ENCODE data around the gene ZFHX3. TPM values are rescaled to one million over a fixed set of nuclear protein-coding genes. Genes with fewer than 3 reads are reported as not detected.

The ZFHX3 gene
- total and polyA plus RNA-seq, 2 experiments from 2014 or later, result 2.8 to 3.9 TPM

GRCh38 chr16:72926177-72927070, 121.5 kb downstream of the ZFHX3 start:
- no peak overlapping the region for H3K27ac ChIP-seq
- no peaks in the 10 kb centered on the region for H3K9me2 ChIP-seq (ENCODE audit: insufficient read depth)
- H3K9ac ChIP-seq, result no peak overlapping the region
- in situ Hi-C loops (cut with MboI), result no loop called here
- H3K9me3 ChIP-seq (ENCODE audit: low read depth), result no peaks in the 10 kb centered on the region
- WGBS, 2 experiments (ENCODE audit: low coverage in 1 of 2, low lambda C conversion rate in 2 of 2, missing lambda C conversion rate in 2 of 2), result 97% methylated on average over 12 of the region's 12 CpGs
- H3K4me1 ChIP-seq (ENCODE audit: insufficient read depth), result peaks cover 16% of the 10 kb centered on the region
- H3K4me3 ChIP-seq, result no peak overlapping the region
- peaks cover 9% of the 10 kb centered on the region; the same call in 1 of the 2 replicates for H4K20me1 ChIP-seq (ENCODE audit: insufficient read depth)
- H3K4me2 ChIP-seq (ENCODE audit: unreplicated experiment), result no peak overlapping the region
- H3F3A ChIP-seq (ENCODE audit: insufficient read depth), result peaks cover 10% of the 10 kb centered on the region
- no peak for DNase-seq
- no peaks in the 10 kb centered on the region for H3K27me3 ChIP-seq (replicated peaks; ENCODE audit: insufficient read depth)
- no peak for TF ChIP-seq EZH2phosphoT487 (IDR thresholded peaks at IDR 0.05; ENCODE audit: insufficient read depth, low read depth)
- no peak for TF ChIP-seq EZH2 (IDR thresholded peaks at IDR 0.05; ENCODE audit: insufficient read depth, poor library complexity, severe bottlenecking)
- H3K36me3 ChIP-seq (ENCODE audit: low read depth), result no peaks in the 10 kb centered on the region
- peaks cover 77% of the 10 kb centered on the region for H3K79me2 ChIP-seq (ENCODE audit: insufficient read depth)
- H2AFZ ChIP-seq, result no peak overlapping the region

DNA sequence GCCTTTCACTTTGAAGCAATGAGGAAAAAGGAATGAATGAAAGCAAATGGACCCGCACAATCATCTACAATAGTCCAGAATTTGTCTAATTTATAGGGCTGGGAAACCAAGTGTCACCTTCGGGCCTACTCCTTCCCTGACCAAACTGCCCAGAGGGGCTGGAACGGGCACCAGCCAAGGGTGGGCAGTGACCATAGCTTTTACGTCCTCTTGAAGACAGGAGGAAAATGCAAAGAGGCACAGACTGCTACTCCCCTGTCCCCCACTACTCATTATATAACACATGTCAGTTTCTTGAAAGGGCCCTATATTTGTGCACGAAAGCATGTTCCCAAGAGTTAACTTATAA, 122.3 kb downstream of the ZFHX3 start:
- Histone ChIP-seq H3F3A (ENCODE audit: insufficient read depth) (peaks cover 5% of the 10 kb centered on the region), H3K27ac (no peak overlapping the region), H3K9me2 (ENCODE audit: insufficient read depth) (no peaks in the 10 kb centered on the region), H3K9ac (no peak overlapping the region), H3K9me3 (ENCODE audit: low read depth) (no peaks in the 10 kb centered on the region), H3K4me3 (no peak overlapping the region), H3K36me3 (ENCODE audit: low read depth) (no peaks in the 10 kb centered on the region), H3K4me1 (ENCODE audit: insufficient read depth) (peaks cover 9% of the 10 kb centered on the region), H3K4me2 (ENCODE audit: unreplicated experiment) (no peak overlapping the region), H3K27me3 (replicated peaks; ENCODE audit: insufficient read depth) (no peaks in the 10 kb centered on the region), H3K79me2 (ENCODE audit: insufficient read depth) (peaks cover 85% of the 10 kb centered on the region), H2AFZ (no peak overlapping the region), H4K20me1 (ENCODE audit: insufficient read depth) (peaks cover 6% of the 10 kb centered on the region; the same call in 1 of the 2 replicates)
- in situ Hi-C loops (cut with MboI), result no loop called here
- DNase-seq, result no peak
- TF ChIP-seq EZH2phosphoT487 (IDR thresholded peaks at IDR 0.05; ENCODE audit: insufficient read depth, low read depth) (no peak), EZH2 (IDR thresholded peaks at IDR 0.05; ENCODE audit: insufficient read depth, poor library complexity, severe bottlenecking) (no peak)
- 95 to 98% methylated on average over 5 of the region's 5 CpGs for WGBS, 2 experiments (ENCODE audit: low coverage in 1 of 2, low lambda C conversion rate in 2 of 2, missing lambda C conversion rate in 2 of 2)

DNA sequence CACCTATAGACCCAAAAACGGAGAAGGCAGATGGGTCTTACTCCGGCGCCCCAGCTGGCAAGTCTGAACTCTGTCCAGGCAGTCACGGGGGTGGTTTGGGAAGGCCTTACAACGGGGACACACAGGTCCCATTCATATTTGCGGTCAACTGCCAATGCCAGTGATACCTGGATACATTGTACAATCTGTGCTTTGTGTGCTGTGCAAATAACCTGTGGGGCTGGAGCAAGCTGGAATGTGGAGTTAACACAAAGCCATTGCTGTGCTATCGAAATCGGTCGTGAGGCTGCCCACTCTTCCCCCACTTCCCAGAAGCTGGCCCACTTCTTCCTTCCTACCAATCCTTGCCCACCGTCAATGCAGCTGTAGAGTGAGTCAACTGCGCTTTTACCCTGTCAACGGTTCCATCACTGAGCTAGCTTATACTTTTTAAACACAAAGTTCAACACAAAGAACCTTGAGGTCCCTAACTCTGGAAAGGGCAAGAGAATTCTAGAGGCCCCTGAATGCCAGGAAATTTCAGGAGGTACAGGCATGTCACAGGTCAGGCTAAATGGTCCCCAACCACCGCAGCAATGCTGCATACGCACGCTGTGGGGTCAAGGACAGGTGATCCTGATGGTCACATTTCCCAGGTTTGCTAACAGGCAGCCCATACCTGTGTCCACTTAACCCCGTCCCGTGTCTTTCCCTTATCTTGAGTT, 122.8 kb downstream of the ZFHX3 start:
- DNase-seq, result no peak
- Histone ChIP-seq H4K20me1 (ENCODE audit: insufficient read depth) (peaks cover 6% of the 10 kb centered on the region; the same call in 1 of the 2 replicates), H3K9me2 (ENCODE audit: insufficient read depth) (no peaks in the 10 kb centered on the region), H3K4me3 (no peak overlapping the region), H3K9ac (no peak overlapping the region), H2AFZ (no peak overlapping the region), H3K79me2 (ENCODE audit: insufficient read depth) (peaks cover 90% of the 10 kb centered on the region), H3K27ac (no peak overlapping the region), H3F3A (ENCODE audit: insufficient read depth) (no peaks in the 10 kb centered on the region; the same call in 1 of the 2 replicates), H3K27me3 (replicated peaks; ENCODE audit: insufficient read depth) (no peaks in the 10 kb centered on the region), H3K9me3 (ENCODE audit: low read depth) (no peaks in the 10 kb centered on the region), H3K4me2 (ENCODE audit: unreplicated experiment) (no peak overlapping the region), H3K4me1 (ENCODE audit: insufficient read depth) (peaks cover 5% of the 10 kb centered on the region; the same call in 1 of the 2 replicates), H3K36me3 (ENCODE audit: low read depth) (no peaks in the 10 kb centered on the region)
- WGBS, 2 experiments (ENCODE audit: low coverage in 1 of 2, low lambda C conversion rate in 2 of 2, missing lambda C conversion rate in 2 of 2), result 98 to 100% methylated on average over 17 of the region's 17 CpGs
- in situ Hi-C loops (cut with MboI), result no loop called here
- no peak for TF ChIP-seq EZH2 (IDR thresholded peaks at IDR 0.05; ENCODE audit: insufficient read depth, poor library complexity, severe bottlenecking)
- no peak for TF ChIP-seq EZH2phosphoT487 (IDR thresholded peaks at IDR 0.05; ENCODE audit: insufficient read depth, low read depth)

GRCh38 chr16:72924537-72924926, 123.4 kb downstream of the ZFHX3 start:
- H3F3A ChIP-seq (ENCODE audit: insufficient read depth), result no peaks in the 10 kb centered on the region
- H3K9me2 ChIP-seq (ENCODE audit: insufficient read depth), result no peaks in the 10 kb centered on the region
- no peaks in the 10 kb centered on the region for H3K9me3 ChIP-seq (ENCODE audit: low read depth)
- in situ Hi-C loops (cut with MboI), result no loop called here
- no peak for DNase-seq
- H3K4me1 ChIP-seq (ENCODE audit: insufficient read depth), result peaks cover 5% of the 10 kb centered on the region; the same call in 1 of the 2 replicates
- no peak overlapping the region for H3K9ac ChIP-seq
- no peak overlapping the region for H3K4me3 ChIP-seq
- no peak overlapping the region for H3K27ac ChIP-seq
- peaks cover 90% of the 10 kb centered on the region for H3K79me2 ChIP-seq (ENCODE audit: insufficient read depth)
- peaks cover 6% of the 10 kb centered on the region; the same call in 1 of the 2 replicates for H4K20me1 ChIP-seq (ENCODE audit: insufficient read depth)
- 99% methylated on average over 9 of the region's 9 CpGs for WGBS, 2 experiments (ENCODE audit: low coverage in 1 of 2, low lambda C conversion rate in 2 of 2, missing lambda C conversion rate in 2 of 2)
- H3K4me2 ChIP-seq (ENCODE audit: unreplicated experiment), result no peak overlapping the region
- no peaks in the 10 kb centered on the region for H3K36me3 ChIP-seq (ENCODE audit: low read depth)
- no peak overlapping the region for H2AFZ ChIP-seq
- no peak for TF ChIP-seq EZH2phosphoT487 (IDR thresholded peaks at IDR 0.05; ENCODE audit: insufficient read depth, low read depth)
- TF ChIP-seq EZH2 (IDR thresholded peaks at IDR 0.05; ENCODE audit: insufficient read depth, poor library complexity, severe bottlenecking), result no peak
- no peaks in the 10 kb centered on the region for H3K27me3 ChIP-seq (replicated peaks; ENCODE audit: insufficient read depth)

Data from GM23248 (cell line).